Loucy (cell line): Measurements from ENCODE around the gene CACNA1S.

Source experiments
- CTCF ChIP-seq: fragments of 200-600 bp; sonication (generic); conservative IDR thresholded peaks from 2 replicates; pipeline ENCODE4 v1.5.1; 2014; ENCODE audit warnings: mild to moderate bottlenecking, antibody characterized with exemption, low read length
- EZH2phosphoT487 ChIP-seq: fragments of 200-600 bp; IDR thresholded peaks from 2 replicates; pipeline ENCODE4 v1.6.1; 2018; ENCODE audit warnings: antibody characterized with exemption, mild to moderate bottlenecking, moderate library complexity, borderline replicate concordance

GRCh38 chr1:201036188-201036842 lies 75.9 kb downstream of the CACNA1S start:
- TF ChIP-seq EZH2phosphoT487 (no peak), CTCF (no peak)
